Neural progenitor cell (in vitro differentiated cells): ENCODE measurements around the gene DCC. TPM values are rescaled to one million over a fixed set of nuclear protein-coding genes. Genes with fewer than 3 reads are reported as not detected.

Experiments used
- DNase-seq: peaks from one replicate; pipeline ENCODE4 v3.0.0-alpha.2; 2016; ENCODE audit warnings: low spot score
- H2AFZ ChIP-seq: fragments of 200-600 bp; sonication (generic); replicated peaks from 2 replicates; pipeline ENCODE4 v1.6.1; 2016; ENCODE audit warnings: antibody characterized with exemption
- H3F3A ChIP-seq: fragments of 200-600 bp; sonication (generic); 2 replicates; pipeline ENCODE4 v1.6.1; 2016; ENCODE audit warnings: antibody characterized with exemption, low read depth
- H3K27ac ChIP-seq: fragments of 200-600 bp; sonication (generic); 2 replicates; pipeline ENCODE4 v1.5.1; 2016; ENCODE audit warnings: mild to moderate bottlenecking
- H3K27me3 ChIP-seq: fragments of 200-600 bp; sonication (generic); 2 replicates; pipeline ENCODE4 v1.6.1; 2016; ENCODE audit warnings: mild to moderate bottlenecking, moderate library complexity
- H3K36me3 ChIP-seq: fragments of 200-600 bp; sonication (generic); 2 replicates; pipeline ENCODE4 v1.5.1; 2016
- H3K4me1 ChIP-seq: fragments of 200-600 bp; sonication (generic); 2 replicates; pipeline ENCODE4 v1.6.1; 2016; ENCODE audit warnings: mixed run types
- H3K4me2 ChIP-seq: fragments of 200-600 bp; sonication (generic); 2 replicates; pipeline ENCODE4 v1.6.1; 2016
- H3K4me3 ChIP-seq: fragments of 200-600 bp; sonication (generic); 2 replicates; pipeline ENCODE4 v1.5.1; 2016
- H3K79me2 ChIP-seq: fragments of 200-600 bp; sonication (generic); 2 replicates; pipeline ENCODE4 v1.6.1; 2016; ENCODE audit warnings: low read depth
- H3K9ac ChIP-seq: fragments of 200-600 bp; sonication (generic); 2 replicates; pipeline ENCODE4 v1.6.1; 2016
- H3K9me3 ChIP-seq: fragments of 200-600 bp; sonication (generic); 2 replicates; pipeline ENCODE4 v1.5.1; 2016; ENCODE audit warnings: low read depth
- H4K20me1 ChIP-seq: fragments of 200-600 bp; sonication (generic); 2 replicates; pipeline ENCODE4 v1.6.1; 2016; ENCODE audit warnings: low read depth
- H3K27ac Mint-ChIP-seq: 3 replicates; pipeline ENCODE4 v1.8.0; 2021; ENCODE audit warnings: mixed read lengths
- H3K27me3 Mint-ChIP-seq: 2 replicates; pipeline ENCODE4 v1.8.0; 2022; ENCODE audit warnings: low read depth, mild to moderate bottlenecking, inconsistent platforms, moderate library complexity, mixed read lengths; ENCODE audit not compliant: insufficient read depth
- H3K36me3 Mint-ChIP-seq: 3 replicates; pipeline ENCODE4 v1.8.0; 2021; ENCODE audit warnings: mixed read lengths
- H3K4me1 Mint-ChIP-seq: 3 replicates; pipeline ENCODE4 v1.8.0; 2021; ENCODE audit warnings: mixed read lengths
- H3K4me3 Mint-ChIP-seq: 3 replicates; pipeline ENCODE4 v1.8.0; 2021; ENCODE audit warnings: mild to moderate bottlenecking, moderate library complexity, mixed read lengths
- H3K9me3 Mint-ChIP-seq: 3 replicates; pipeline ENCODE4 v1.8.0; 2020; ENCODE audit warnings: mixed read lengths
- EZH2 ChIP-seq: fragments of 200-600 bp; sonication (generic); IDR thresholded peaks from 2 replicates; pipeline ENCODE4 v1.6.1; 2017; ENCODE audit warnings: antibody characterized with exemption, mild to moderate bottlenecking, moderate library complexity
- EZH2phosphoT487 ChIP-seq: fragments of 200-600 bp; sonication (generic); IDR thresholded peaks from 2 replicates; pipeline ENCODE4 v1.6.1; 2017; ENCODE audit warnings: antibody characterized with exemption
- total RNA-seq: library from RNA; depleted of rRNA; stranded (reverse); fragments of >200 nt; gene quantifications from 2 replicates; pipeline ENCODE4 v1.2.3, GENCODE V29; 2015; ENCODE audit warnings: low replicate concordance
- TF ChIP-seq, protein P1 (sequence below): fragments of 200-600 bp; sonication (generic); IDR thresholded peaks from 2 replicates; pipeline ENCODE4 v1.5.1; 2017; ENCODE audit warnings: antibody characterized with exemption, mild to moderate bottlenecking

DCC gene
- total RNA-seq, 1 donor from 2014 or later: 0.41 TPM

DNA sequence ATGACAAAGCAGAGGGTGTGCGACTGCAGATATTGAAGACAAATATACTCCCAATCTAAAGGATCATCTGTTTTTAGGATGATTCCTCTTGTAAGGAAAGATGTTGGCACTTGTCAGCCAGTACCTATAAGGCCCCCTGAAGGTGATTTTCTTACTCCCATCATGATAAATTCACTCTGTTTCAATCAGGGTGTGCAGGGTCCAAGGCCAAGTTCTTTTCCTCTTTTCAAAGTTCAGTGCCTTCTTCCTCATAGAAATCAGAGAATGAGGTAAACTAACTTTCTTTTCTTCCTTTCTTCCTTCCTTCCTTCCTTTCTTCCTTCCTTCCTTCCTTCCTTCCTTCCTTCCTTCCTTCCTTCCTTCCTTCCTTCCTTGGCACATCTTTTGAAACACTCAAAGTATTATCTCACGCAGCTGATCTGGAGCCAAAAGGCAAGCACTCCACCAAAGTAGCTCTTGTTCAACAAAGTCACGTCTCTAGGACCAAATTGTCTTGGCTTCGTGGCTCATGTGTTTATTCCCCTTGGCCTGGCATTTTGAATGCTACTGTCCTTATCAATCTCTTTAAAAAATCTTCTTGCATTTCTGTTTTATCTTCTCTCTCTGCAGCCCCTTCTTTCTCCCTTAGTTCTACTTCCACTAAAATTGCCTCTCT, 87.7 kb downstream of the DCC start:
- Histone ChIP-seq H4K20me1 (no peaks in the 10 kb centered on the region), H3K4me2 (no peak overlapping the region), H3K9me3 (no peaks in the 10 kb centered on the region), H3K9ac (no peak overlapping the region), H3K4me3 (no peak overlapping the region), H3K79me2 (no peaks in the 10 kb centered on the region), H3K27ac (no peak overlapping the region), H3F3A (no peaks in the 10 kb centered on the region), H2AFZ (no peak overlapping the region), H3K4me1 (no peaks in the 10 kb centered on the region), H3K36me3 (no peaks in the 10 kb centered on the region), H3K27me3 (no peaks in the 10 kb centered on the region)
- Mint-ChIP-seq H3K27me3 (no peaks in the 10 kb centered on the region), H3K27ac (no peak overlapping the region), H3K36me3 (no peaks in the 10 kb centered on the region), H3K9me3 (no peaks in the 10 kb centered on the region), H3K4me1 (peaks cover 6% of the 10 kb centered on the region), H3K4me3 (no peak overlapping the region)
- no peak for DNase-seq
- TF ChIP-seq, protein P1, sequence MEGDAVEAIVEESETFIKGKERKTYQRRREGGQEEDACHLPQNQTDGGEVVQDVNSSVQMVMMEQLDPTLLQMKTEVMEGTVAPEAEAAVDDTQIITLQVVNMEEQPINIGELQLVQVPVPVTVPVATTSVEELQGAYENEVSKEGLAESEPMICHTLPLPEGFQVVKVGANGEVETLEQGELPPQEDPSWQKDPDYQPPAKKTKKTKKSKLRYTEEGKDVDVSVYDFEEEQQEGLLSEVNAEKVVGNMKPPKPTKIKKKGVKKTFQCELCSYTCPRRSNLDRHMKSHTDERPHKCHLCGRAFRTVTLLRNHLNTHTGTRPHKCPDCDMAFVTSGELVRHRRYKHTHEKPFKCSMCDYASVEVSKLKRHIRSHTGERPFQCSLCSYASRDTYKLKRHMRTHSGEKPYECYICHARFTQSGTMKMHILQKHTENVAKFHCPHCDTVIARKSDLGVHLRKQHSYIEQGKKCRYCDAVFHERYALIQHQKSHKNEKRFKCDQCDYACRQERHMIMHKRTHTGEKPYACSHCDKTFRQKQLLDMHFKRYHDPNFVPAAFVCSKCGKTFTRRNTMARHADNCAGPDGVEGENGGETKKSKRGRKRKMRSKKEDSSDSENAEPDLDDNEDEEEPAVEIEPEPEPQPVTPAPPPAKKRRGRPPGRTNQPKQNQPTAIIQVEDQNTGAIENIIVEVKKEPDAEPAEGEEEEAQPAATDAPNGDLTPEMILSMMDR: no peak
- TF ChIP-seq EZH2: no peak
- TF ChIP-seq EZH2phosphoT487: no peak

DNA sequence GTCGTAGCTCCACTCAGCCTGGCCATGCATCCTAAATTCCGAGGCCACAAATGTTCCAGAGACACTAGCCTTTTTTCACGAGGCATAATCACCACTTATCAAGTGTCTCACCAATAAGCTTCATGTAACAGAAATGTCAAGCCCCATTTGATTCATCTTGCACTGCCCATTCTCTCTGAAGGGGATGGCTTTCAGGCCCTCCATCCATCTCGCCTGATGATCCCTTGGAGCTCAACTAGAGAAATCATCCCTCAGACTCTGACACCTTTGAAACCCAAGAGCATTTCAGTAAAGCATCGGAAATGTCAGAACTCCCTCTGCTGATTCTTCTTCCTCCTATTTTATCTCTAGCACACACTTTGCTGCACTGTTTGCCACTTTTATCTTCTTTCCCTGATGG, 91.7 kb downstream of the DCC start:
- no peak overlapping the region for H3K9ac ChIP-seq
- no peaks in the 10 kb centered on the region for H3K27me3 ChIP-seq
- no peaks in the 10 kb centered on the region for H3K9me3 ChIP-seq
- H3K27ac Mint-ChIP-seq: no peak overlapping the region
- no peak overlapping the region for H3K4me3 Mint-ChIP-seq
- H3K36me3 ChIP-seq: no peaks in the 10 kb centered on the region
- H3K4me1 ChIP-seq: no peaks in the 10 kb centered on the region
- no peak for TF ChIP-seq EZH2
- no peak for TF ChIP-seq EZH2phosphoT487
- TF ChIP-seq, protein P1: no peak
- H3K27me3 Mint-ChIP-seq: peaks cover 4% of the 10 kb centered on the region
- H3F3A ChIP-seq: no peaks in the 10 kb centered on the region
- no peak overlapping the region for H3K4me2 ChIP-seq
- H2AFZ ChIP-seq: no peak overlapping the region
- no peaks in the 10 kb centered on the region for H4K20me1 ChIP-seq
- H3K36me3 Mint-ChIP-seq: no peaks in the 10 kb centered on the region
- no peaks in the 10 kb centered on the region for H3K9me3 Mint-ChIP-seq
- no peaks in the 10 kb centered on the region for H3K79me2 ChIP-seq
- H3K27ac ChIP-seq: no peak overlapping the region
- DNase-seq: no peak
- peaks cover 10% of the 10 kb centered on the region for H3K4me1 Mint-ChIP-seq
- H3K4me3 ChIP-seq: no peak overlapping the region

DNA sequence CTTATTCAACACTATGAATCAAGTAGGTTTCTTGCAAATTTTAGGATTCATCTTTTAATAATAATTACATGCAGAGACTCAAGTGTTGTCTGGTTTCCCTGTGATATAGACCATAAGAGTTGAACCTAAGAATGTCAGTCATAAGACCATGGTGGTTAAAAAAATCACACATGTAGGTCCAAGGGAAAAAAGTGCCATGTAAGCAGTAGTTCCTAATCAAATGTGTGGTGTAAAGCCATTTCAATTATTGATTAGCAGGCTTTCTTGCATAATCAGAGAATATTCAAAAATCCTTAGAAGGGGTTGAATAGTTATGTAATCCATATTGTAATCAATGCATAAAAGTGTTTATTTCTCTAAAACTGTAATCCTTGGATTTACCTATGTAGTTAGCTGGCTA, 93.8 kb downstream of the DCC start:
- DNase-seq: no peak
- Histone ChIP-seq H3K4me1 (no peaks in the 10 kb centered on the region), H3K9me3 (no peaks in the 10 kb centered on the region), H3K27me3 (no peaks in the 10 kb centered on the region), H3K79me2 (no peaks in the 10 kb centered on the region), H3K9ac (no peak overlapping the region), H3K36me3 (no peaks in the 10 kb centered on the region), H2AFZ (no peak overlapping the region), H3K4me2 (no peak overlapping the region), H3F3A (no peaks in the 10 kb centered on the region), H3K4me3 (no peak overlapping the region), H3K27ac (no peak overlapping the region), H4K20me1 (no peaks in the 10 kb centered on the region)
- Mint-ChIP-seq H3K9me3 (no peaks in the 10 kb centered on the region), H3K4me3 (no peak overlapping the region), H3K27me3 (peaks cover 4% of the 10 kb centered on the region), H3K4me1 (peaks cover 10% of the 10 kb centered on the region), H3K27ac (no peak overlapping the region), H3K36me3 (no peaks in the 10 kb centered on the region)
- TF ChIP-seq, protein P1: no peak
- no peak for TF ChIP-seq EZH2phosphoT487
- TF ChIP-seq EZH2: no peak
